ENCODE data around the gene ADORA2A.

GRCh38 chr22:24379536-24379935, 47.9 kb upstream of the ADORA2A start:
- TF ChIP-seq, protein P1, sequence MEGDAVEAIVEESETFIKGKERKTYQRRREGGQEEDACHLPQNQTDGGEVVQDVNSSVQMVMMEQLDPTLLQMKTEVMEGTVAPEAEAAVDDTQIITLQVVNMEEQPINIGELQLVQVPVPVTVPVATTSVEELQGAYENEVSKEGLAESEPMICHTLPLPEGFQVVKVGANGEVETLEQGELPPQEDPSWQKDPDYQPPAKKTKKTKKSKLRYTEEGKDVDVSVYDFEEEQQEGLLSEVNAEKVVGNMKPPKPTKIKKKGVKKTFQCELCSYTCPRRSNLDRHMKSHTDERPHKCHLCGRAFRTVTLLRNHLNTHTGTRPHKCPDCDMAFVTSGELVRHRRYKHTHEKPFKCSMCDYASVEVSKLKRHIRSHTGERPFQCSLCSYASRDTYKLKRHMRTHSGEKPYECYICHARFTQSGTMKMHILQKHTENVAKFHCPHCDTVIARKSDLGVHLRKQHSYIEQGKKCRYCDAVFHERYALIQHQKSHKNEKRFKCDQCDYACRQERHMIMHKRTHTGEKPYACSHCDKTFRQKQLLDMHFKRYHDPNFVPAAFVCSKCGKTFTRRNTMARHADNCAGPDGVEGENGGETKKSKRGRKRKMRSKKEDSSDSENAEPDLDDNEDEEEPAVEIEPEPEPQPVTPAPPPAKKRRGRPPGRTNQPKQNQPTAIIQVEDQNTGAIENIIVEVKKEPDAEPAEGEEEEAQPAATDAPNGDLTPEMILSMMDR (IDR thresholded peaks at IDR 0.05) = no peak
- TF ChIP-seq ZFX (IDR thresholded peaks at IDR 0.05; ENCODE audit: borderline replicate concordance) = no peak

Data from 22Rv1 (cell line).